ENCODE data around the gene PRKAG1.
A peak's percentile ranks its signal among the peaks of the same experiment; 100 is the strongest.

PRKAG1 gene

GRCh38 chr12:48982397-48983080 lies 36.0 kb downstream of the PRKAG1 start:
- no peak for DNase-seq (ENCODE audit: low read depth, low spot score)

DNA sequence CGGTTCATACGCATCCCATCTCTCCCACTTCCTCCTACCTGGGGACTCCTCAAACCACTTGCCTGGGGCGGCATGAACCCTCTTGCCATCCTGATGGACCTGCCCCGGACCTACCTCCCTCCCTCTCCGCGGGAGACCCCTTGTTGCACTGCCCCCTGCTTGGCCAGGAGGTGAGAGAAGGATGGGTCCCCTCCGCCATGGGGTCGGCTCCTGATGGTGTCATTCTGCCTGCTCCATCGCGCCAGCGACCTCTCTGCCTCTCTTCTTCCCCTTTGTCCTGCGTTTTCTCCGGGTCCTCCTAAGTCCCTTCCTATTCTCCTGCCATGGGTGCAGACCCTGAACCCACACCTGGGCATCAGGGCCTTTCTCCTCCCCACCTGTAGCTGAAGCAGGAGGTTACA lies 36.8 kb downstream of the PRKAG1 start:
- no peak for DNase-seq (ENCODE audit: low read depth, low spot score)

DNA sequence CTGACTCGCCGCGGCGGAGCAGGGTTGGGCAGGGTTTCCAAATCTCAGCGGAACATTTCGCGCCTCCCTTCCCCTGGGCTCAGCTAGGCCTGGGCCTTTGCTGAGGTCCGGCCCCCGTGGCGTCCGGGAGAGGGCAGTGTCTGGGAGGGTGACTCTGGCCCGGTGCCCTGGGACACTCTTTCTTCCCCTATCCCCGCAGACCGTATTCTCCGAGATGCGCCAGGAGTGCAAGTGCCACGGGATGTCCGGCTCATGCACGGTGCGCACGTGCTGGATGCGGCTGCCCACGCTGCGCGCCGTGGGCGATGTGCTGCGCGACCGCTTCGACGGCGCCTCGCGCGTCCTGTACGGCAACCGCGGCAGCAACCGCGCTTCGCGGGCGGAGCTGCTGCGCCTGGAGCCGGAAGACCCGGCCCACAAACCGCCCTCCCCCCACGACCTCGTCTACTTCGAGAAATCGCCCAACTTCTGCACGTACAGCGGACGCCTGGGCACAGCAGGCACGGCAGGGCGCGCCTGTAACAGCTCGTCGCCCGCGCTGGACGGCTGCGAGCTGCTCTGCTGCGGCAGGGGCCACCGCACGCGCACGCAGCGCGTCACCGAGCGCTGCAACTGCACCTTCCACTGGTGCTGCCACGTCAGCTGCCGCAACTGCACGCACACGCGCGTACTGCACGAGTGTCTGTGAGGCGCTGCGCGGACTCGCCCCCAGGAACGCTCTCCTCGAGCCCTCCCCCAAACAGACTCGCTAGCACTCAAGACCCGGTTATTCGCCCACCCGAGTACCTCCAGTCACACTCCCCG lies 37.4 kb downstream of the PRKAG1 start:
- no peak for DNase-seq (ENCODE audit: low read depth, low spot score)

GRCh38 chr12:48980389-48980952 lies 38.1 kb downstream of the PRKAG1 start:
- no peak for DNase-seq (ENCODE audit: low read depth, low spot score)

- no peak for DNase-seq (ENCODE audit: low read depth, low spot score)
Observed at GRCh38 chr12:48979602-48980388, 38.8 kb downstream of the PRKAG1 start.

GRCh38 chr12:48978741-48979601 lies 39.6 kb downstream of the PRKAG1 start:
- DNase-seq (ENCODE audit: low read depth, low spot score) = no peak

DNA sequence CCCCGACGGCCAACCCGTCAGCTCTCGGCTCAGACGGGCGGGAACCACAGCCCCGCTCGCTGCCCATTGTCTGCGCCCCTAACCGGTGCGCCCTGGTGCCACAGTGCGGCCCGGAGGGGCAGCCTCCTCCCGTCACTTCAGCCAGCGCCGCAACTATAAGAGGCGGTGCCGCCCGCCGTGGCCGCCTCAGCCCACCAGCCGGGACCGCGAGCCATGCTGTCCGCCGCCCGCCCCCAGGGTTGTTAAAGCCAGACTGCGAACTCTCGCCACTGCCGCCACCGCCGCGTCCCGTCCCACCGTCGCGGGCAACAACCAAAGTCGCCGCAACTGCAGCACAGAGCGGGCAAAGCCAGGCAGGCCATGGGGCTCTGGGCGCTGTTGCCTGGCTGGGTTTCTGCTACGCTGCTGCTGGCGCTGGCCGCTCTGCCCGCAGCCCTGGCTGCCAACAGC lies 40.3 kb downstream of the PRKAG1 start, which contains the start of gene WNT1:
Gene WNT1, plus strand, starts transcription at position 32 of the 450 bp plus-strand sequence. Its CDS starts 329 bp downstream, at position 361.
- no peak for DNase-seq (ENCODE audit: low read depth, low spot score)

- DNase-seq (ENCODE audit: low read depth, low spot score) = peak; percentile 65
Observed at GRCh38 chr12:48977290-48978281, 41.0 kb downstream of the PRKAG1 start.

- no peak for DNase-seq (ENCODE audit: low read depth, low spot score)
Observed at GRCh38 chr12:48973941-48974673, 44.5 kb downstream of the PRKAG1 start.

- no peak for DNase-seq (ENCODE audit: low read depth, low spot score)
Observed at GRCh38 chr12:48973531-48973930, 45.0 kb downstream of the PRKAG1 start.

DNA sequence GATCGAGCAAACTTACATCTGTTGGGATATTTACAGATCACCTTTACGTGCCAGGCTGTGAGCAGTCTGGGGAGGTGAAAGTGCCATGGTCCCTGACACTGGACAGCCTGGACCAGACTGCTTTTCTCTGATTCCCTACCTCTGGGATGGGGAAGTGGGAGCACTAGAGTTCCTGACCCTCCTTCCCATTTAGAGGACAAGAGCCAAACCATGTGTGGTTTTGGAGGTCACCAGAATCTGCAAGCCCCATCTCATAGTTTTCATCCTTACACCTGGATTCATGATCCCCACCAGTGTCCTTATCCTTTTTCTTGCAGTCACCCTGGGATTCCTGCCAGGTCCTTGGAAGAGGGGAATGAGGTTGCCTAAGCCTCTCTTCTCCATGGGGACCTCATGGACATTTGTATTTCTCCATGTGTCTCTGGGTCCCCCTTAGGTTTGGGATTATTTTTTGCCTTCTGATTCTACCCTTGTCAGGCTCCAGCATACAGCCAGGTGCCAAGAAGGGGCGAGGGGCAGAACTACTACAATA lies 45.6 kb downstream of the PRKAG1 start:
- no peak for DNase-seq (ENCODE audit: low read depth, low spot score)

GRCh38 chr12:48972213-48972951 lies 46.2 kb downstream of the PRKAG1 start:
- no peak for DNase-seq (ENCODE audit: low read depth, low spot score)

DNA sequence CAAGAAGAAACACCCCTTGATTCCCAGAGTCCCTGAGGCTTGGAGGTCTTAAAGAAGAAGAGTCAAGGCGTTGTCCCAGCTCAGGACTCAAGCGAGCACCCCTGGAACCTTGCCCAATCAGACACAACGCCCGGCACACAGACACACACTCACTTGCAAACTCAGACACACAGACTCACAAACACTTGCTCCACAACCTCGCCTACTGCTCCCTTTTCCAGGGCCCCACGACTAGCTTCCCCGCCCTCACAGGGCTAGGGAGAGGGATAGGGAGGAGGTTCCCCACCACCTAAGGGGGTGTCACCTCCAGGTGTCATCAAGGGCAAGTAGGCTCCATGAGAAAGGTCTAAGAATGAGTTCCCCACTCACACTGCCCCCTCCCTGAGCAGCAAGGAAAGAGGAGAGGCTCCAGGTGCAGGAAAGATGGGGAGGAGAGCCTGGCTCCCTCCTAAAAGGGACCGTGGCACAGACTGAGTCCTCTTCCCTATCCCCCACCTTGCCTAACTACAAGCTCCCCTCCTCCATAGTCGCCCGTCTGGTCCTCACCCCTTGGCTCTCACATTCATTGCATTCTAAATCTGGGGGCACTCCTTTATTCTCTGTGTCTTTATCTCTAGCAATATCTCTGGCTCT lies 47.8 kb downstream of the PRKAG1 start:
- no peak for DNase-seq (ENCODE audit: low read depth, low spot score)

- DNase-seq (ENCODE audit: low read depth, low spot score) = no peak
Observed at GRCh38 chr12:48969833-48970701, 48.5 kb downstream of the PRKAG1 start.

DNA sequence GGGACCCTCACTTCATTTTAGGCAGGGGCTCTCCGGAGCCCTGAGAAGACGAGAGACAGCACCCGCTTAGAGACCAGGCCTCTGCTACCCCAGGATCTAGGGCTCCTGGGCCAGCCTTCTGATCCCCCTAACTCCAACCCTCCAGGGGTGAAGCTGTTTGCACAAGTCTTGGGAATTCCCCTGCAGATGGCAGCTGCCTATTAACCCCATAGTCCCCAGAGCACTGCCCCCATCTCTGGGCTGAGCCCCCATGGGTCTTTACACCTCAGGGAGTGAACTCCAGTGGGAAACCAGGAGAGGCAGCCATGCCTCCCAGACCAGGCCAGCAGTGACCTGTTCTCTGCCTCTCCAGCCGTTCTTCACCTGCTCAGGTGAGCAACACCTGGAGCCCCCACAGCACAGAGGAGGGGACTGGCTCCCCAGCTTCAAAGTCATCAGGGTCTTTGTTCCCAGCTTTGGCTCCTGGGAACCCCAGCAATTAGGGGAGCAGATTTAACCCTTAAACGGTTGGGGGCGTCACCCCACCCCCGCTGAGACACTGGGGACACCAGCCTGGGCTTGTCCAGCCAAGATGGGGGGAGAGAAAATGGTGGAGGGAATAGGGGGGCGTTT lies 49.3 kb downstream of the PRKAG1 start:
- DNase-seq (ENCODE audit: low read depth, low spot score) = no peak

DNA sequence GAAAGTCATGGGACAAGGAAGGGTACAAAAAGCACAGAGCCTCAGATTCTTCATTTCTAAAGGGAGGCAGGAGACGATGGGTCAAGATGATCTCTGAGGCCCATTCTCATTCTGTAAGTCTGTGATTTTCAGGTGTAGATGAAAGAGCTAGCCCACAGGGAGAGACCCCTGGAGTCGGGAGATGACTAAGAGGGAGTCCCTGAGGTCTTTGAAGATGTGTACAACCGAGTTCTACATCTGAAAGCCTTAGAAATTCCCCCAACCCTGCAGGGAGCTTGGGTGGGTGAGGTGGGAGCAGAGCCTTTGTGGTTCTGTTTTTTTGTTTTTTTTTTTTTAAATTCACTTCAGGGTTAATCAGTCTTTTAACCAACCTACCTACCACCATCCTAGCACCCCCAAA lies 50.1 kb downstream of the PRKAG1 start:
- no peak for DNase-seq (ENCODE audit: low read depth, low spot score)

Data from activated naive CD8-positive, alpha-beta T cell treated with anti-CD3 and anti-CD28 coated beads, Interleukin-2, amount 50 U/mL, for 16 hours (primary cell).